ENCODE results near the gene PRB3.

GRCh38 chr12:11238275-11238674 lies 31.2 kb downstream of the PRB3 start:
- TF ChIP-seq CTCF (tag by site-specific recombination; IDR thresholded peaks at IDR 0.05): no peak
- no peak for TF ChIP-seq SP2 (tag by site-specific recombination; IDR thresholded peaks at IDR 0.05)
- no peak for TF ChIP-seq WT1 (tag by site-specific recombination; IDR thresholded peaks at IDR 0.05)

Measured in HEK293 (cell line).